ENCODE data around the gene GRM4.

Gene GRM4

GRCh38 chr6:34143884-34144580, 1.9 kb downstream of the GRM4 start:
- FAIRE-seq (peak; percentile 72), DNase-seq (ENCODE audit: insufficient read length, low spot score) (peak; percentile 51)

- no peak for FAIRE-seq
- DNase-seq (ENCODE audit: insufficient read length, low spot score), result no peak
Measured at GRCh38 chr6:34143196-34143883, 2.5 kb downstream of the GRM4 start.

DNA sequence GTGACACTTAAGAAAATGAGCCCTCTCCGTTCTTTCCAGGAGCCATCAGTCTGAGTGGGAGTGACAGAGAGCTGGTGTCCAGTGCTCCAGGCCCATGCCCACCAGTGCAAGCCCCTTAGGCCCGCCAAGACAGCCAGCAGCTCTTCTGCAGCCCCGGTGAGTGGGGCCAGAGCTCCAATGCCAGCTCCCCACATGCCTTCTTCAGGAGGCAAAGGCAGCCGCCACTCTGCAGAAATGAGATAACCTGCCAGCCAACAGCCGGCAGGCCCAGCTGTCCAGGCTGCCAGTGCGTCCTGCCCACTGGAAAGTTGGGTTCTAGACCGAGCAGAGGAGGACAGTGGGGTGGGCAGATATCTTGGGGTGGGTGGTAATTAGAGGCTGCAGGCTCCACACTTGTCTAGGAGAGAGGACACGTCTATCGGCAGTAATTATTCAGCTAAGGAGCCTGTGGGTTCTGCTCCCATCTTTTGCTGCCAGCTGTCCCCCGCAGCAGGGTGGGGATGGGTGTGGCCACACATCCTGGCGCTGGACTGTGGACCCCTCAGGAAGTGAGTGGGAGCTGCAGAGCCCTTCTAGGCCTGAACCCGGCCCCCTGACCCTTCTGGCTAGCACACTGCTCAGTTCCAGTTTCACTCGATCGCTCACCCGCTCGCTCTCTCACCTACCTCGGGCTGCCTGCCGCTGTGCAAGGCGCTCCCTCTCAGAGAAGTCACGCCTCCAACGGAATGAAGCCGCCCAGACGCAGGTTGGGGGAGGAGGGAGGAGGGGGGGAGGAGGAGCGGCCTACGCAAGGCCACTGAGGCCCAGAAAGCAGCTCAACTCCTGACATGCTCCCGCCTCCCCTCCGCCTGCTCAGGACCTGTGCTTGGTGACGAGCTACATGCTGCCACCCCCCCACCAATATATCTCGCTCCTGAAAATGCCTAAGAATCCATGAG, 3.6 kb downstream of the GRM4 start:
- FAIRE-seq (no peak), DNase-seq (ENCODE audit: insufficient read length, low spot score) (no peak)

DNA sequence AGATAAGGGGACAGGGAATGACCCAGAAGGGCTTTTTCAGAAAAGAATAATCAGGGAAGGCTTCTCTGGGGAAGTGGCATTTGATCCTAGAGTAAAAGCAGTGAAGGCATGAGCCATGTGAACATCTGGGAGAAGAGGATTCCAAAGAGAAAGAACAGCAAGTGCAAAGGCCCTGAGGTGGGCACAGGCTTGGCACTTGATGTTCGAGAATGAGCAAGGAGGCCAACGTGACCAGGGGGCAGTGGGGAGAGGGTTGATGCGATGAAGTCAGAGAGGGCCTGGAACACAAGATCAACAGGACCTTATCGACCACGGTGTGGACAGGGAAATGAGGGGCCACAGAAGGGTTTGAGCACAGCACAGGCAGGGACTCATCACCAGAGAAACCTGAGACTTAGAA, 5.8 kb downstream of the GRM4 start:
- DNase-seq (ENCODE audit: insufficient read length, low spot score), result no peak

DNA sequence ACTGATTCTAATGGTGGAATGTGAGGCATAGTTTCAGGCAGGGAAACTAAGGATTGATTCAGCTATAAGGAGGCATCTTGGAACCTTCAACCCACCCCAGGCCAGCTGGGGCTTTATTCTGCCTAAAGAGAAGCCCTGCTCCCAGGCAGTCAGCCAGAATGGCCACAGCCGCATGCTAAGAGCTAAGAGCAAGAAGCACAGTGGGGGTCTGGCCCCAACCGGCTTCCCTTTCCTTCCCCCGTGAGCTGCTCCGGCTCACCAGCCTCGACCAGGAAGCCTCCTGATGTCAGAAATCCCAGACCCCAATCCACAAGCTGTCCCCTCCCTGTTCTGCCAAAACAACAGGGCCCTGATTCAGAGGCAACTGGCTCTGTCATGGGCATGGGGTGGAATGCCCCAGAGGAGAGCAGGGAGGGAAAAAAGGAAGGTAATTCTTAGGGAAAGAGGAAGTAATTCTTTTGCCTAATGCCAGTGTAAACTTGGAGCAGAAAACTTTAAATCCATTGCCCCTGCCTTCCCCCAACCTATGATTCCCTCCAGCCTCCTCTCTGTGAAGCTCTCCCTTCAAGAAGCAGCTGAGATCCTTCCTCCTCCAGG, 6.9 kb downstream of the GRM4 start:
- FAIRE-seq (no peak), DNase-seq (ENCODE audit: insufficient read length, low spot score) (no peak)

More for the DNA sequence above, 5.8 kb downstream of the GRM4 start:
- no peak for FAIRE-seq

DNA sequence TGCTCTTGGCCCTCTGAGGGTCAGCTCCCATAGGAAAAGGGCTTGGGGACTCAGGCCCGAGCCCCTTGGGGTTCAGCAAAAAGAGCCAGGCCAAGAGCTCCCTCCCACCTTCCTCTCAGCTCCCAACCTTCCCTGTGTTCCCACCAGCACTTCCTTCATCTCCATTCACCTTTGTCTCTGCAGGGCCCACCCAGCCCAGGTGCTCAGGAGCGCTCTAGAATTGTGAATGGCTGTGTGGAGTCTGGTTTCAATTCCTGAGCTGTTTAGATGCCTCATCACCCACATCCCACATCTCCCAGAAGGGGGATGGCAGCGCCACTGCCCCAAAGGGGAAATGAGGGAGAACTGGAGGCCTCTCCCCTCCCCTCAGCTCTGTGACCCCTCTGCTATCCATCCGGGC, 7.7 kb downstream of the GRM4 start:
- DNase-seq (ENCODE audit: insufficient read length, low spot score) (no peak), FAIRE-seq (no peak)

DNA sequence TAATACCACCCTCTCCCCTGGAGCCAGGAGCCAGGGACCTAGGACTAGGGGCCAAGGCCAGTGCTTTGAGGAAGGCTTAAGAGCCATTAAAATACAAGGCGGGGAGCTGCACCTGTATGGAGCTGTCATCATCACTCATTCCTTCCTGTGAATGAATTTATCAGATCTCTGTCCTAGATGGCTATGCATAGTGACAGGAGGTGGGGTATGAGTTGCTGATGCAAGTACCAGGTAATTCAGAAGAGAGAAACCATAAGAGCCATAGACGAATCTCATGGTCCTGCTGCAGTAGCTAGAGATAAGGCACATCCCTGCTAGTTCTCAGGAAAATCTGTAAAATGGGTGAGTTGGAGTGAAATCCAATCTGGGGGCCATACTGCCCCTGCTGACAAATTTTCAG, 10.3 kb downstream of the GRM4 start:
- no peak for FAIRE-seq
- no peak for DNase-seq (ENCODE audit: insufficient read length, low spot score)

DNA sequence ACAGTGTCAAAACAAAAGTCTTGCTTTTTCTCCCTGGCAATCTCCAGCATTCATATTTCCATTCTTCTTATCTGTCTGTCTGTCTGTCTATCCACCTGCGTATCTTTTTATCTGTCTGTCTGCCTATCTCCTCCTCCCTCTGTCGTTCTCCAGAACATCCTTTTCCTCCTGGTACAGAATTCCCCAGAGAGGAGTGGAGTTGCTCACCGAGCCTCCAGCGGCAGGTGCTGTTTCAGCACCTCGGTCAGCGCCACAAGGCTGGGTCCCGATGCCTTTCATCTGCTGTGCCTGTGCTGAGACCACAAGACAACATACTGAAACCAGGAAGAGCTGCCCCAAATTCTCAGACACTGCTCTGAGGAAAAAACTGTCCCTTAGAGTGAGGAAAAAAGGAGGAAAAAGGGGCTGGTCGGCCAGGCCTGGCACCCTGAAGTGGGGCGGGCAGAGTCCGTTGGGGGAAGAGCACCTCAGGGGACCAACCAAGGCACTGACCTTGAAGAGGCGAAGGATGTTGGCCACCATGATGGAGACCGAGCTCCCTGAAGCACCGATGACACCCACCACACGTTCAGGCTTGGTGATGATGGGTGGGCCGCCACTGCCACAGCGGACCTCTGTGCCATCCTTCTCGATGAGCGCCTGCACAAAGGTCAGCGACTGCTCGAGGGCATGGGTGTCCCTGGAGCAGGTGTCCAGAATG, 13.3 kb downstream of the GRM4 start:
- FAIRE-seq, result no peak
- peak; percentile 72 for DNase-seq (ENCODE audit: insufficient read length, low spot score)

DNA sequence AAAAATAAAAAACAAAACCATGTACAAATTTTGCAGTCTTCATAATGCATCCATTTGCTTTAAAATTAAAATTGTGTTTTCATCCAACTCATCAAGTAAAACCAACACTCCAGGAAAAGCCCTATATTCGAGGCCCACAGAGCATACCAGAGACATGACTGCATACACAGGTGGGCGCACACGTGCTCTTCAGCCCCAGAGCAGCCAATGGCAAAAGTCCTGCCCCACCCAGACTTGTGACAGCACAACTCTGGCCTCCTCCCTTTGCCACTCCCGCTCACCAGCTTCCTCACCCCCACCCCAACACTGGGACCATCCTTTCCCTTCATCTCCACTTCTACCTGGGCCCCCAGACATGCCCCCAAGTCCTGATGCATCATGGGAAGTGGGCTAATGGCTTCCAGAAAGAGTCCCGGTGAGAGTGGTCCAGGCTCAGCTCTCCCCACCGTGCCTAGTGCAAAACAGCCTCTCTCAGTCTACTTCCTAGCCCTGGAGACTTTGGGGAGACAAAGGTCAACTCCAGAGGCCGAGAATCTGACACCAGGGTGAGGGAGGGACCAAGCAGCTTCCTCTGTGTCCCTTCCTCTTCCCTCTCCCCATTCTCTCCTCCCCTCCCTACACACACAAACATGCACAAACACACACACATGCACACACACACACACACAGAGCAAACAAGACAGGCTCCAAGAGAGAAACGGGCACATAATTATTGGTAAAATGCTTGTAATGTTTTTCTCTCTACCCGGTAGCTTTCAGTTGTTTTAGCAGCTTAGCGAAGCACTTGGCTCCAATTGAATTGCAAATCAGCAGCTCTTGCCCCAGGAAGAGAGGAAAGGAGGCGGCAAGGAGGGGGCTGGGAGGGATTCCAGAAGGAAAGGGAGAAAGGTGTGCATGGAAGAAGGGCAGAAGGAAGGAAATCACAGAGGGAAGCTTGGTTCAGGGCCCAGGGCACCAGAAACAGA, 14.3 kb downstream of the GRM4 start:
- no peak for FAIRE-seq
- no peak for DNase-seq (ENCODE audit: insufficient read length, low spot score)

GRCh38 chr6:34130862-34131261, 15.0 kb downstream of the GRM4 start:
- FAIRE-seq (no peak), DNase-seq (ENCODE audit: insufficient read length, low spot score) (no peak)

GRCh38 chr6:34129753-34130152, 16.1 kb downstream of the GRM4 start:
- DNase-seq (ENCODE audit: insufficient read length, low spot score) (no peak), FAIRE-seq (no peak)

- no peak for FAIRE-seq
- DNase-seq (ENCODE audit: insufficient read length, low spot score), result no peak
Measured at GRCh38 chr6:34128045-34128444, 17.8 kb downstream of the GRM4 start.

GRCh38 chr6:34126419-34126818, 19.5 kb downstream of the GRM4 start:
- DNase-seq (ENCODE audit: insufficient read length, low spot score) (no peak), FAIRE-seq (no peak)

- no peak for FAIRE-seq
Measured at GRCh38 chr6:34125939-34126338, 19.9 kb downstream of the GRM4 start.

DNA sequence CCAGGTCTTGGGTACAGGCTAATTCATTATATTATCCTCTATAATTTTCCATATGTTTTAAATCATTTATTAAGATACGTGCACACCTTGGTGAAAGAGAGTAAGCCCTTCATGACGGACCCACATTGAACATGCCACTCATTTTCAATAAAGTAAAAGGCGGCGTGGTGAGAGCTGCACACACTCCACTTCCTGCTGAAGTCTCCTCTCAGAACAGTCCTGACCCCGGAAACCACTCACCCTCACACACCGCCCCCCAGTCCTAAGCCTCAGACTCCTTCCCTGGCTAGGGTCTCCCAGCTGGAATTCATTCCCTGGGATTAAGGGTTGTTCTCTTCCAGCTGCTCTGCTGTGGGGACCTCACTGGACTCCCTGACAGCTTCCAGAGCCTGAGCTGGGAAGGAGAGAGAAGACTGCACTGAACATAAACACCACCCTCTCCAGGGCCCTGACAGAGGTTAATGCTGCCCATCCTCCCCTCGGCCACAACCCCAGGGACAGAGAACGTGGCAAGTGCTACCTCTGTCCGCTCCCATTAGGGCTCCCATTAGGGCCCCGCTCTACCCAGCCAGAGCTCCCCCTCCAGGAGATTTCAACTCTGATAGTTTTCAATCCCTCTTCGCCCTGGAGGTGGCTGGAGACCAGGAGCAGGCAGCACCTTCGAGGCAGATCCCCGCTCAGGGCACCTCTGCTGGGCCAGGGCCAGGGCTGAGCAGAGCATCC, 24.8 kb downstream of the GRM4 start:
- FAIRE-seq (no peak), DNase-seq (ENCODE audit: insufficient read length, low spot score) (no peak)

More at GRCh38 chr6:34125939-34126338, 19.9 kb downstream of the GRM4 start:
- no peak for DNase-seq (ENCODE audit: insufficient read length, low spot score)

DNA sequence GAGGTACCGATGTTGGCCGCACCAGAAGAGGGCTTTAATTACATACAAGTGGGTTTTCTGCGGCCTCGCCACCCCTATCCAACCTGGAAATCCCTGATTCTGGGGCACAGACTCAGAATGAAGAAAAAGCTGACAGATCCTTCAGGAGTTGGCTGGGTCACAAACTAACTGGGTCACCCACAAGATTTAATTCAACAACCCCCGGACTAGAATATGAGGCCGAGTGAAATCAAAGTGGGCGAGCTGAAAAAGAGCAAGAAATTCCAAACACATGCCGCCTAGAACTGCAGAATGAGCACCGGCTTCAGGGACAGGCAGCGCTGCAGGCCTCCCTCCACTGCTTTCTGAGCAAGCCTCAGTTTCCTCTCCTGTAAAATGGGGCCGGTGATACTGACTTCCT, 30.0 kb downstream of the GRM4 start:
- DNase-seq (ENCODE audit: insufficient read length, low spot score) (no peak), FAIRE-seq (no peak)

DNA sequence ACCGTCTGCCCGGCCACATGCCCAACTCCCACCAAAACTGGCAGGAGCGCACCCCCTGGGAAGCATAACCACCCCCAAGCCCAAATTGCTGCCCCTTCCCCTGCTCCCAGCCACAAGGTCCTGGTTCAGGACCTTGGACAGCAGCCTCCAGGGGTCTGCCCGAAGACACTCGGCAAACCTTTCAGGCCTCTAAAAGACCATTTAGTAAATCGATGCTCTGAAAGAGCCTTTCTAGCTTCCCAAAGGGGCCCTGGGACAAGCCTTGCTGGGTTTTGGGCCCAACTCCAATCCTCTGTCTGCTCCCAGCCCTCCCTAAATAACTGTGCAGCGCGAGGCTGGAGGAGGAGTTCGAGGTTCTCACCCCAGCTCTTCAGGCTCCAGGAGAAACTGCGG, 30.5 kb downstream of the GRM4 start:
- DNase-seq (ENCODE audit: insufficient read length, low spot score), result peak; percentile 63

DNA sequence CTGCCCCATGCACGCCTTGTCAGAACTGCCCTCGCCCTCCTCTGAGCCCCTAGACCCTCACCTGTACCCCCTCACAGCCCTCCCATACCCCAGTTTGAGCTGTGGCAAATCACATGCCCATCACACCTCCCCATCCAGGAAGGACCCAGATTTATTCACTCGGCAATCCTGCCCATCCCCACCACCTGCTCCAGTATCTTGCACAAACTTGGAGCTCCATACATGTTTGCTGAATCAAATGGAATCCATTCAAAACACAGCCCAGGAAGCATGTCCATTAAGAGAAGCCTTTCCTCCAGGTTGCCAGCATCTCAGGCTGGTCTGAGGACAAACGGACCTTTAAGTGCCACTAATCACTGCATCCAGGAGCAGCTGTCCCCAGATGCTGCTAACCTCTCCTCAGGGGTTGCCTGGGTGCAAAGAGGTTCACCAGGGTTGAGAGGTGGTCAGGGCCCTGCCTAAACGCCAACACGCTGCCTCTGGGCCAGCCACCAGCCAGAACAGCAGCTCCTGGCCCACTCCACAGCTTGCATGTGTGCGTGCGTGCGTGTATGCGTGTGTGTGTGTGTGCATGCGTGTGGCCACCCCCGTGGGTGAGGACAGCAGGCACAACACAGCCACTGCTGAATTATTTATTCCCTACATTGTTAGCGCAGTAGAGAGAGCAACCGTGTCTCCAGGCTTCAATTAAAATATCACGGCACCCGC, 31.0 kb downstream of the GRM4 start:
- DNase-seq (ENCODE audit: insufficient read length, low spot score), result no peak
- FAIRE-seq, result peak; percentile 57

More for the DNA sequence above, 30.5 kb downstream of the GRM4 start:
- FAIRE-seq, result no peak

Measured in HTR-8/SVneo (cell line).